Nephron progenitor cell (in vitro differentiated cells): ENCODE measurements around the gene ANXA1.
A peak's percentile ranks its signal among the peaks of the same experiment; 100 is the strongest.
"Not testable (repeated sequence)": the region's sequence is repeated elsewhere in the genome, so short reads cannot be mapped to it uniquely, and the experiment has no call there.

ENCODE experiments used
- DNase-seq: peaks from one replicate; pipeline ENCODE4 v3.0.0; 2021
- H3K27ac Mint-ChIP-seq: 2 replicates; pipeline ENCODE4 v1.8.0; 2021; ENCODE audit warnings: mild to moderate bottlenecking, moderate library complexity, mixed read lengths
- H3K27me3 Mint-ChIP-seq: 2 replicates; pipeline ENCODE4 v1.8.0; 2021; ENCODE audit warnings: mild to moderate bottlenecking, low read depth, mixed read lengths; ENCODE audit not compliant: poor library complexity
- H3K36me3 Mint-ChIP-seq: 2 replicates; pipeline ENCODE4 v1.8.0; 2021; ENCODE audit warnings: low read depth, mixed read lengths
- H3K4me1 Mint-ChIP-seq: 2 replicates; pipeline ENCODE4 v1.8.0; 2021; ENCODE audit warnings: mixed read lengths
- H3K4me3 Mint-ChIP-seq: 2 replicates; pipeline ENCODE4 v1.8.0; 2021; ENCODE audit warnings: mild to moderate bottlenecking, moderate library complexity, mixed read lengths
- H3K9me3 Mint-ChIP-seq: 2 replicates; pipeline ENCODE4 v1.8.0; 2021; ENCODE audit warnings: mild to moderate bottlenecking, moderate library complexity, mixed read lengths
- TF ChIP-seq, protein P1 (sequence below): fragments of 200-600 bp; sonication (generic); IDR thresholded peaks from 2 replicates; pipeline ENCODE4 v1.5.0; 2021; ENCODE audit warnings: antibody characterized with exemption

ANXA1 gene, protein sequence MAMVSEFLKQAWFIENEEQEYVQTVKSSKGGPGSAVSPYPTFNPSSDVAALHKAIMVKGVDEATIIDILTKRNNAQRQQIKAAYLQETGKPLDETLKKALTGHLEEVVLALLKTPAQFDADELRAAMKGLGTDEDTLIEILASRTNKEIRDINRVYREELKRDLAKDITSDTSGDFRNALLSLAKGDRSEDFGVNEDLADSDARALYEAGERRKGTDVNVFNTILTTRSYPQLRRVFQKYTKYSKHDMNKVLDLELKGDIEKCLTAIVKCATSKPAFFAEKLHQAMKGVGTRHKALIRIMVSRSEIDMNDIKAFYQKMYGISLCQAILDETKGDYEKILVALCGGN

DNA sequence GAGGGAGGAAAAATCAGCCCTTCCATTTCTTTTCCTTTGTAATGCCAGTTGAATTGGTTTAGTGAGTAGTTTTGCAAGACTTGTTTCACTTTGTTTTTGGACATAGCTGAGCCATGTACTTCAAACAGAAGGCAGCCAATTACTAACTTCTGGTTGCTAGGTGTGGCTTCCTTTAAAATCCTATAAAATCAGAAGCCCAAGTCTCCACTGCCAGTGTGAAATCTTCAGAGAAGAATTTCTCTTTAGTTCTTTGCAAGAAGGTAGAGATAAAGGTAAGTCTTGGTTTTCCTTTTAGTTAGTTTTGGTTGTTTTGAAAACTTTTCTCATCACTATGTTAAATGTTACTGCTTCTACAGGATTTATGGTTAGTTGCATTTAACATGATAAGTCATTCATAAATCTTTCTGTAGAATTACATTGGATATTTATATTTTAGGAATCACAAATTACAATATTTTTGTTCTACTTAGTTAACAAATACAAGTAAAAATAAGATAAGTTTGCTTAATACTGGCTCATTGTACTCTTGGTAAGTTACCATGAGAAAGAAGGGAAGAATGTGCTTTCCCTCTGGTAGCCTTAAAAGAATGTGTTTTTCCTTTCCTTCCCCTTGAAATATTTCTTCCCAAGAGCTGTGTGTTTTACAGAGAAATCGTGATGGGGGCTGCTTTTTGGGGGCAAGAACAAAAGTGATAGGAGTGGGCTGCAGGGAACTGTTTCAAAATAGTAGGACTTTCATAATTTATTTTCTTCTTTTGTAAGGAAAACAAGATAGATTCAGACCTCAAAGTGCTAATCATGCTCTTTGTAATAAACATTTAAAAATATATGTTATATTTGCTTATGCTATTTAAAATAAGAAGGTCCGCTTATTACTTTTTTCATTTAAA, at the start of gene ANXA1:
Gene ANXA1, plus strand, starts transcription at position 213 of the 890 bp plus-strand sequence. CDS start 6,671 bp downstream, outside the sequence.
- Mint-ChIP-seq H3K4me3 (peak within 1 kb of the TSS; percentile 20), H3K4me1 (peaks cover 42% of the 10 kb centered on the region), H3K36me3 (no peaks in the 10 kb centered on the region), H3K9me3 (no peaks in the 10 kb centered on the region), H3K27ac (peak within 1 kb of the TSS; percentile 34), H3K27me3 (peaks cover 4% of the 10 kb centered on the region)
- TF ChIP-seq, protein P1, sequence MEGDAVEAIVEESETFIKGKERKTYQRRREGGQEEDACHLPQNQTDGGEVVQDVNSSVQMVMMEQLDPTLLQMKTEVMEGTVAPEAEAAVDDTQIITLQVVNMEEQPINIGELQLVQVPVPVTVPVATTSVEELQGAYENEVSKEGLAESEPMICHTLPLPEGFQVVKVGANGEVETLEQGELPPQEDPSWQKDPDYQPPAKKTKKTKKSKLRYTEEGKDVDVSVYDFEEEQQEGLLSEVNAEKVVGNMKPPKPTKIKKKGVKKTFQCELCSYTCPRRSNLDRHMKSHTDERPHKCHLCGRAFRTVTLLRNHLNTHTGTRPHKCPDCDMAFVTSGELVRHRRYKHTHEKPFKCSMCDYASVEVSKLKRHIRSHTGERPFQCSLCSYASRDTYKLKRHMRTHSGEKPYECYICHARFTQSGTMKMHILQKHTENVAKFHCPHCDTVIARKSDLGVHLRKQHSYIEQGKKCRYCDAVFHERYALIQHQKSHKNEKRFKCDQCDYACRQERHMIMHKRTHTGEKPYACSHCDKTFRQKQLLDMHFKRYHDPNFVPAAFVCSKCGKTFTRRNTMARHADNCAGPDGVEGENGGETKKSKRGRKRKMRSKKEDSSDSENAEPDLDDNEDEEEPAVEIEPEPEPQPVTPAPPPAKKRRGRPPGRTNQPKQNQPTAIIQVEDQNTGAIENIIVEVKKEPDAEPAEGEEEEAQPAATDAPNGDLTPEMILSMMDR = no peak
- no peak for DNase-seq

DNA sequence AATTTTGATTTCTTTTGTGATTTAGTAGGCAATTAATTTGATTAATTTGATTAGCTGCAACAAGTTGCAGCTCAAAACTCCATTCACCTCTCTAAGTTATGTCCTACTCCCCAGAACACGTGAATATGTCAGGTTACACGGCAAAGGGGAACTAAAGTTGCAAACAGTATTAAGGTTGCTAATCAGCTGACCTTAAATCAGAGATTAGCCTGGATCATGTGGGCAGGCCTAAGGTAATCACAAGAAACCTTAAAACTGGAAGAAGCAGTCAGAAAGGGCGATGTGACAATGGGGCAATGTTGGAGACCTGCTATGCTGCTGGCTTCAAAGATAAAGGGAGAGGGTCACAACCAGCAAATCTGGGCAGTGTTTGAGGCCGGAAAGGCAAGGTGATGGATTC, 47.3 kb upstream of the ANXA1 start:
- no peak overlapping the region for H3K27ac Mint-ChIP-seq
- peaks cover 2% of the 10 kb centered on the region for H3K9me3 Mint-ChIP-seq
- H3K4me3 Mint-ChIP-seq = no peak overlapping the region
- peaks cover 4% of the 10 kb centered on the region for H3K27me3 Mint-ChIP-seq
- no peaks in the 10 kb centered on the region for H3K4me1 Mint-ChIP-seq
- TF ChIP-seq, protein P1 = no peak
- no peaks in the 10 kb centered on the region for H3K36me3 Mint-ChIP-seq
- no peak for DNase-seq

GRCh38 chr9:73104921-73105320, 46.7 kb upstream of the ANXA1 start:
- H3K9me3 Mint-ChIP-seq = peaks cover 2% of the 10 kb centered on the region
- peaks cover 4% of the 10 kb centered on the region for H3K27me3 Mint-ChIP-seq
- DNase-seq = no peak
- H3K36me3 Mint-ChIP-seq = no peaks in the 10 kb centered on the region
- no peaks in the 10 kb centered on the region for H3K4me1 Mint-ChIP-seq
- H3K27ac Mint-ChIP-seq = no peak overlapping the region
- H3K4me3 Mint-ChIP-seq = no peak overlapping the region
- TF ChIP-seq, protein P1 = no peak

DNA sequence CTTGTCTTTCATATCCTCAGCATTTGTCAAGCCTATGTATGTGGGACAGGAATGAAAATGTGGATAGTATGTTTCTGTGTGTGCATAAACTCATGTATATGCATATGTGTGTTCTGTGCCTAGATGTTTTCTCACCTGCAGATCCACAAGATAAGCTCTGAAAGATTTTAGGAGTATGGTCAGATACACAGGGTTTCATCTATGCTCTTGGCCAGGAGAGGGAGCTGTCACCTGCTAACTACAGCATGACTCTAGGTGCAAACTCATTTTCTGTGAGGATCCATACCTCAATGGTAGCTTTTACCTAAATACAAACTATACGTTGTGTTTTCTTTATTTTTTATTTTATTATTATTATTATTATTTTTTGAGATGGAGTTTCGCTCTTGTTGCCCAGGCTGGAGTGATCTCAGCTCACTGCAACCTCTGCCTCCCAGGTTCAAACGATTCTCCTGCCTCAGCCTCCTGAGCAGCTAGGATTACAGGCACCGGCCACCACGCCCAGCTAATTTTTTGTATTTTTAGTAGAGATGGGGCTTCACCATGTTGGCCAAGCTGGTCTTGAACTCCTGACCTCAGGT, 44.1 kb upstream of the ANXA1 start:
- not testable (repeated sequence) for H3K27me3 Mint-ChIP-seq, H3K36me3 Mint-ChIP-seq, H3K27ac Mint-ChIP-seq, H3K4me1 Mint-ChIP-seq, H3K9me3 Mint-ChIP-seq, H3K4me3 Mint-ChIP-seq
- DNase-seq = peak; percentile 20
- TF ChIP-seq, protein P1 = peak; percentile 41

DNA sequence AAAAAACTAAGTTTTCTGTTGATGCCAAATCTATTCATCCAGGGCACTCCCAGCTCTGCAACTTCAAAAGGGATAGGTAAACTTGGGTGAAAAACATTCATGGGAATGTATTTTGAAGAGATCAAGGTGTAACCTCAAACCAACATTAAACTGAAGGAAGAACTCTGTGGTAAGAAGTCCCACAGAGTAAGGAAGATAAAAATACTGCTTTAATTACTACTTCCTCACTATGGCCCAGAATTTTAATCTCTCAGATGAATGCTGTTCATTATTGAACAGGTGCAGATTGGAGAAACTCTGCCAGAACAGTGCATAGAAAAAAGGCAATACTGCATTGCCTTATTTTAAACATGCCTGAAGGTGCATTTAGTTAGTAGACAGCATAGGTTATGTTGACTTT, 37.6 kb upstream of the ANXA1 start:
- DNase-seq = no peak
- TF ChIP-seq, protein P1 = no peak
- H3K4me3 Mint-ChIP-seq = no peak overlapping the region
- H3K4me1 Mint-ChIP-seq = no peaks in the 10 kb centered on the region
- no peak overlapping the region for H3K27ac Mint-ChIP-seq
- H3K9me3 Mint-ChIP-seq = no peaks in the 10 kb centered on the region
- H3K36me3 Mint-ChIP-seq = no peaks in the 10 kb centered on the region
- H3K27me3 Mint-ChIP-seq = no peaks in the 10 kb centered on the region
